Measurements from ENCODE around the gene CENPC. TPM values are rescaled to one million over a fixed set of nuclear protein-coding genes. Genes with fewer than 3 reads are reported as not detected.
A peak's percentile ranks its signal among the peaks of the same experiment; 100 is the strongest.

Gene CENPC
- total RNA-seq, 5 donors from 2014 or later (not counting 1 experiment from before 2014, with no cell fraction given): 38.4 to 101 (median 40.0) TPM

DNA sequence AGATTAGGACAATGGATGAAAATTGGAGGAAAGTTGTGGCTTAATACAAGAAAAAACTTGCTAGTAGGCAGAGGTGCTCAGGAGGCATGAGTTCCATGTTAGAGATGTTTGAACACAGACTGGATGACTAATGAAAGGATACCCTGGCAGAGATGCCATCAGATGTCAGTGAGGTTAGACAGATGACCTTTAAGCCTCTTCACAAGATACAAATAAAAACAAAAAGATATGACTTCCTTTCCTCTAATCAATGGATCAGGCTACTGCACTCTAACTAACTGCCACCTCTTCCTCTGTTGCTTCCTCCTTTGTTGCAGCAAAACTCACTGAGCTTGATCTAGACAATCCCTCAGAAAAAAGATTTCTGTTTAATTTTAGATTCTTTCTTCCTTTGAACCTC lies 27.9 kb upstream of the CENPC start:
- CTCF ChIA-PET: interaction anchor here in 1 of 2 donors (0.6 kb wide), 1 partner anchor 712 kb away, joined by 3 read pairs; no protein-coding TSS in a partner anchor
- Histone ChIP-seq H3K9me3 (no peaks in the 10 kb centered on the region), H3K36me3 (ENCODE audit: control insufficient read depth in 2 of 2, extremely low read depth in 1 of 2, insufficient read depth in 1 of 2, low read length in 1 of 2) (no peaks in the 10 kb centered on the region), H3K27ac (ENCODE audit: low read length) (no peak overlapping the region), H3K4me3 (ENCODE audit: control insufficient read depth in 1 of 2, extremely low read depth in 1 of 2, low read length in 1 of 2) (no peak overlapping the region), H3K27me3 (replicated peaks in 1 of 2; ENCODE audit: control insufficient read depth in 2 of 2, extremely low read depth in 1 of 2, insufficient read depth in 2 of 2, low read length in 1 of 2) (no peaks in the 10 kb centered on the region), H3K4me1 (ENCODE audit: control insufficient read depth in 1 of 2, extremely low read depth in 1 of 2, insufficient read depth in 2 of 2, low read length in 2 of 2) (peaks cover 8 to 44% of the 10 kb centered on the region in 2 experiments)
- H3K36me3 Mint-ChIP-seq: peaks cover 4% of the 10 kb centered on the region
- peak overlapping the region; percentile 72 to 85 for H3K27ac Mint-ChIP-seq
- H3K9me3 Mint-ChIP-seq: no peaks in the 10 kb centered on the region
- ATAC-seq (replicated peaks in 1 of 4) (peak in 2 of 4 experiments; percentile 31 to 39), DNase-seq (peak in 1 of 35 experiments; percentile 9)
- peak overlapping the region in 1 of 3 donors; percentile 9 for H3K4me3 Mint-ChIP-seq
- POLR2A ChIA-PET: no interaction called here
- peaks cover 50 to 63% (median 50%) of the 10 kb centered on the region in 3 donors for H3K4me1 Mint-ChIP-seq
- H3K27me3 Mint-ChIP-seq: no peaks in the 10 kb centered on the region

DNA sequence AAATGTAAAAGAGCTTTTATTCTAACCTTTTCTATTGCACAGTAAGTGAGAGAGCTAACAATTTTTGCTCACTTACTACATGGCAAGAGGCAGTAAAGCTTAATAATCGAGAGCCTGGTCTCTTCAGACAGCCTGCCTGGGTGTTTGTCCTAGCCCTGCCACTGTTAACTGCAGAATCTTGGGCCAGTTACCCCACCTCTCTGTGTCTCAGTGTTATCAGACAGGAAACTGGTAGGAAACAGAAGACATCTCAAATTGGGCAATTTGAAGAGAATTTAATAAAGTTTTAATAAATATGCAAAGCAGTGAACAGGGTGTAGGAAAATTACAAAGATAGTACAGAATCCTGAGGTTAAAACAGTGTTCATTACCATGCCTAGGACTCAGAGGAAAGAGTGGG lies 26.7 kb upstream of the CENPC start:
- ChIA-PET CTCF (interaction anchor here in 1 of 2 donors (1.1 kb wide), 1 partner anchor 9 kb away, joined by 3 read pairs; no protein-coding TSS in a partner anchor), POLR2A (no interaction called here)
- 60% methylated on average over 1 of the region's 1 CpG for WGBS (ENCODE audit: insufficient coverage)
- Mint-ChIP-seq H3K36me3 (no peaks in the 10 kb centered on the region), H3K27ac (peak overlapping the region; percentile 72 to 85), H3K9me3 (no peaks in the 10 kb centered on the region), H3K27me3 (no peaks in the 10 kb centered on the region), H3K4me3 (no peak overlapping the region), H3K4me1 (peaks cover 44 to 54% (median 53%) of the 10 kb centered on the region in 3 donors)
- DNase-seq (no peak), ATAC-seq (replicated peaks in 1 of 4) (no peak)
- Histone ChIP-seq H3K9me3 (no peaks in the 10 kb centered on the region), H3K36me3 (ENCODE audit: control insufficient read depth in 2 of 2, extremely low read depth in 1 of 2, insufficient read depth in 1 of 2, low read length in 1 of 2) (no peaks in the 10 kb centered on the region), H3K27ac (ENCODE audit: low read length) (no peak overlapping the region), H3K27me3 (replicated peaks in 1 of 2; ENCODE audit: control insufficient read depth in 2 of 2, extremely low read depth in 1 of 2, insufficient read depth in 2 of 2, low read length in 1 of 2) (no peaks in the 10 kb centered on the region), H3K4me3 (ENCODE audit: control insufficient read depth in 1 of 2, extremely low read depth in 1 of 2, low read length in 1 of 2) (no peak overlapping the region), H3K4me1 (ENCODE audit: control insufficient read depth in 1 of 2, extremely low read depth in 1 of 2, insufficient read depth in 2 of 2, low read length in 2 of 2) (peaks cover 8 to 36% of the 10 kb centered on the region in 2 experiments)

DNA sequence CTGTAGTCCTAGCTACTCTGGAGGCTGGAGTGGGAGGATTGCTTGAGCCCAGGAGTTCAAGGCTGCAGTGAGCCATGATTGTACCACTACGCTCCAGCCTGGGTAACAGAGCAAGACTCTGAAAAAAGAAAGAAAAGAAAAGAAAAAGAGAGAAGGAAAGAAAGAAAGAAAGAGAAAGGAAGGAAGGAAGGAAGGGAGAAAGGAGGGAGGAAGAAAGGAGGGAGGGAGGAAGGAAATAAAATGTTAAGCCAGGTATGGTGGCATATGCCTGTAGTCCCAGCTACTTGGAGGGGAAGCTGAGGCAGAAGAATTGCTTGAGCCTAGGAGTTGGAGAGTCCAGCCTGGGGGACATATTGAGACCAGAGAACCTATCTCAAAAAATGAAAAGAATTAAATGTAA lies 25.2 kb upstream of the CENPC start:
- no peaks in the 10 kb centered on the region for H3K9me3 Mint-ChIP-seq
- peak overlapping the region; percentile 64 to 74 for H3K27ac Mint-ChIP-seq
- Histone ChIP-seq H3K4me3 (ENCODE audit: control insufficient read depth in 1 of 2, extremely low read depth in 1 of 2, low read length in 1 of 2) (no peak overlapping the region), H3K36me3 (ENCODE audit: control insufficient read depth in 2 of 2, extremely low read depth in 1 of 2, insufficient read depth in 1 of 2, low read length in 1 of 2) (no peaks in the 10 kb centered on the region), H3K4me1 (ENCODE audit: control insufficient read depth in 1 of 2, extremely low read depth in 1 of 2, insufficient read depth in 2 of 2, low read length in 2 of 2) (peaks cover under 1 to 26% of the 10 kb centered on the region in 2 experiments), H3K27me3 (replicated peaks in 1 of 2; ENCODE audit: control insufficient read depth in 2 of 2, extremely low read depth in 1 of 2, insufficient read depth in 2 of 2, low read length in 1 of 2) (no peaks in the 10 kb centered on the region), H3K27ac (ENCODE audit: low read length) (no peak overlapping the region), H3K9me3 (no peaks in the 10 kb centered on the region)
- H3K4me1 Mint-ChIP-seq: peaks cover 33 to 47% (median 40%) of the 10 kb centered on the region in 3 donors
- WGBS (ENCODE audit: insufficient coverage): 100% methylated on average over 1 of the region's 1 CpG
- DNase-seq: no peak
- no peak for ATAC-seq (replicated peaks in 1 of 4)
- ChIA-PET CTCF (interaction anchor here in 1 of 2 donors (0.6 kb wide), 1 partner anchor 113 kb away, joined by 3 read pairs; no protein-coding TSS in a partner anchor), POLR2A (no interaction called here)
- no peak overlapping the region for H3K4me3 Mint-ChIP-seq
- H3K36me3 Mint-ChIP-seq: no peaks in the 10 kb centered on the region
- H3K27me3 Mint-ChIP-seq: no peaks in the 10 kb centered on the region

DNA sequence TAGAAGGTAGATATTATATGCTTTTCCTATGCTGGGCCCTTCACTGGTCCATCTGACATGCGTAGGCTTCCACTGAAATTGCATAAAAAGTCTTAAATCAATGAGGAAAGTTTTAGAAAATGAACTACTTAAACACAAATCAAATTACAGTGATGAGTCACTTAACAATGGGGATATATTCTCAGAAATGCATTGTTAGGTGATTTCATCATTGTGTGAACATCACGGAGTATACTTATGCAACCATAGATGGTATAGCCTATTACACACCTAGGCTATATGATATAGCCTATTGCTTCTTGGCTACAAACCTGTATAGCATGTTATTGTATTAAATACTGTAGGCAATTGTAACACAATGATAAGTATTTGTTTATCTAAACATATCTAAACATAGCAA lies 23.5 kb upstream of the CENPC start:
- POLR2A ChIA-PET: interaction anchor here in 1 of 2 donors (0.6 kb wide), 2 partner anchors 10 to 74 kb away, joined by 3 to 5 read pairs; no protein-coding TSS in a partner anchor
- CTCF ChIA-PET: interaction anchor here in 1 of 2 donors (0.6 to 0.7 kb wide), 2 partner anchors 14 to 47 kb away, joined by 3 read pairs; no protein-coding TSS in a partner anchor
- ATAC-seq (replicated peaks in 1 of 4): no peak
- Histone ChIP-seq H3K27ac (ENCODE audit: low read length) (no peak overlapping the region), H3K4me3 (ENCODE audit: control insufficient read depth in 1 of 2, extremely low read depth in 1 of 2, low read length in 1 of 2) (no peak overlapping the region), H3K27me3 (replicated peaks in 1 of 2; ENCODE audit: control insufficient read depth in 2 of 2, extremely low read depth in 1 of 2, insufficient read depth in 2 of 2, low read length in 1 of 2) (no peaks in the 10 kb centered on the region), H3K4me1 (ENCODE audit: control insufficient read depth in 1 of 2, extremely low read depth in 1 of 2, insufficient read depth in 2 of 2, low read length in 2 of 2) (peaks cover 0 to 16% of the 10 kb centered on the region in 2 experiments), H3K9me3 (no peaks in the 10 kb centered on the region), H3K36me3 (ENCODE audit: control insufficient read depth in 2 of 2, extremely low read depth in 1 of 2, insufficient read depth in 1 of 2, low read length in 1 of 2) (no peaks in the 10 kb centered on the region)
- no peak overlapping the region for H3K4me3 Mint-ChIP-seq
- DNase-seq: no peak
- H3K36me3 Mint-ChIP-seq: no peaks in the 10 kb centered on the region
- whole genome bisulfite sequencing (ENCODE audit: insufficient coverage): no CpG with 5 or more reads among the region's 2 CpGs
- H3K9me3 Mint-ChIP-seq: no peaks in the 10 kb centered on the region
- peak overlapping the region in 1 of 2 donors; percentile 59 for H3K27ac Mint-ChIP-seq
- no peaks in the 10 kb centered on the region for H3K27me3 Mint-ChIP-seq
- peaks cover 29 to 45% (median 29%) of the 10 kb centered on the region in 3 donors for H3K4me1 Mint-ChIP-seq

DNA sequence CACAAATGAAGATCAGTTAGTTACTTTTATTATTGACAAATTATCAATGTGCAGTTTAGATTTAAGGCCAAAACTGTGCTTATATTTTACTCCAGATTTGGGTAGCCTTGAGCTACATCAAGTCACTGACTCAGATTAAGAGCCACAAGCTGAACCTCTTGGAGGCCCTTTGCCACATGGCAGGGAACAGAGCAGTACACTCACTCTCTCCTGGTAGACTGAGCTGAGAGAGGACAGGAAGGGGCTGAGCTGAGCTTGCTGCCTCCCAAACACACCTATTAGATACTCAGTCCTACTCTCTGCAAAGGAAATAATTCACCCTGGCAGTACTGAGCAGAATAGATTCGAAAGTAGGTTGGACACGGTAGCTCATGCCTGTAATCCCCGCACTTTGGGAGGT lies 21.0 kb upstream of the CENPC start:
- no peaks in the 10 kb centered on the region for H3K36me3 ChIP-seq (ENCODE audit: control insufficient read depth in 2 of 2, extremely low read depth in 1 of 2, insufficient read depth in 1 of 2, low read length in 1 of 2)
- peaks cover 9 to 38% (median 14%) of the 10 kb centered on the region in 3 donors for H3K4me1 Mint-ChIP-seq
- no peaks in the 10 kb centered on the region for H3K9me3 ChIP-seq
- no peak overlapping the region for H3K4me3 Mint-ChIP-seq
- ChIA-PET POLR2A (no interaction called here), CTCF (interaction anchor here in 1 of 2 donors (0.6 to 1.0 kb wide), 2 partner anchors 10 to 16 kb away, joined by 3 to 8 read pairs; no protein-coding TSS in a partner anchor)
- DNase-seq (no peak), ATAC-seq (replicated peaks in 1 of 4) (no peak)
- no peaks in the 10 kb centered on the region for H3K27me3 ChIP-seq (replicated peaks in 1 of 2; ENCODE audit: control insufficient read depth in 2 of 2, extremely low read depth in 1 of 2, insufficient read depth in 2 of 2, low read length in 1 of 2)
- no peaks in the 10 kb centered on the region for H3K27me3 Mint-ChIP-seq
- peak overlapping the region; percentile 16 to 61 for H3K27ac Mint-ChIP-seq
- no peak overlapping the region for H3K4me3 ChIP-seq (ENCODE audit: control insufficient read depth in 1 of 2, extremely low read depth in 1 of 2, low read length in 1 of 2)
- H3K27ac ChIP-seq (ENCODE audit: low read length): no peak overlapping the region
- H3K4me1 ChIP-seq (ENCODE audit: control insufficient read depth in 1 of 2, extremely low read depth in 1 of 2, insufficient read depth in 2 of 2, low read length in 2 of 2): peaks cover 0 to 1% of the 10 kb centered on the region in 2 experiments
- no CpG with 5 or more reads among the region's 3 CpGs for whole genome bisulfite sequencing (ENCODE audit: insufficient coverage)
- no peaks in the 10 kb centered on the region for H3K9me3 Mint-ChIP-seq
- no peaks in the 10 kb centered on the region for H3K36me3 Mint-ChIP-seq

DNA sequence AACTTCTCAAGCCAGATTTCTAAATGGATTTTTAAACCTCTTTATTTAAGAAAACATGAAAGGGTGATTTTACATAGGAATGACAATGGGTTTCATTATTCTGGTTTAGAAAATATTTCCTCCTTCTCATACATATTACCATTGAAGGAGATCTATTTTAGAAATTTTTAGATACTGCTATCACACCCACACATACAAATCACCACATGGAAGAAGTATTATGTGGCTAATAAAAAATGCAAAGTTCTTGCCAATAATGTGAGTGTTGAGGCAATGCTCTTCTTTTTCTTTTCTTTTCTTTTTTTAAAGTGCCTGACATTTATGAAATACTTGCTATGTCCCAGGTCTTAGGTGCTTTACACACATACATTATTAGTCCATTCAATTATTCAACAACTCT lies 20.0 kb upstream of the CENPC start:
- POLR2A ChIA-PET: interaction anchor here in 1 of 2 donors (0.6 kb wide), 1 partner anchor 13 kb away, joined by 7 read pairs; no protein-coding TSS in a partner anchor
- no peaks in the 10 kb centered on the region for H3K4me1 ChIP-seq (ENCODE audit: control insufficient read depth in 1 of 2, extremely low read depth in 1 of 2, insufficient read depth in 2 of 2, low read length in 2 of 2)
- ATAC-seq (replicated peaks in 1 of 4) (no peak), DNase-seq (no peak)
- no peak overlapping the region for H3K27ac ChIP-seq (ENCODE audit: low read length)
- Mint-ChIP-seq H3K4me3 (no peak overlapping the region), H3K27ac (no peak overlapping the region), H3K9me3 (no peaks in the 10 kb centered on the region), H3K36me3 (no peaks in the 10 kb centered on the region), H3K27me3 (no peaks in the 10 kb centered on the region), H3K4me1 (peaks cover 12 to 42% (median 19%) of the 10 kb centered on the region in 3 donors)
- no peaks in the 10 kb centered on the region for H3K9me3 ChIP-seq
- H3K4me3 ChIP-seq (ENCODE audit: control insufficient read depth in 1 of 2, extremely low read depth in 1 of 2, low read length in 1 of 2): no peak overlapping the region
- H3K36me3 ChIP-seq (ENCODE audit: control insufficient read depth in 2 of 2, extremely low read depth in 1 of 2, insufficient read depth in 1 of 2, low read length in 1 of 2): no peaks in the 10 kb centered on the region
- CTCF ChIA-PET: interaction anchor here in 1 of 2 donors (0.6 to 1.0 kb wide), 2 partner anchors 11 to 21 kb away, joined by 8 to 9 read pairs; no protein-coding TSS in a partner anchor
- H3K27me3 ChIP-seq (replicated peaks in 1 of 2; ENCODE audit: control insufficient read depth in 2 of 2, extremely low read depth in 1 of 2, insufficient read depth in 2 of 2, low read length in 1 of 2): no peaks in the 10 kb centered on the region

Data from T-cell (primary cell).